Measurements from ENCODE around the gene GFOD1. TPM values are rescaled to one million over a fixed set of nuclear protein-coding genes. Genes with fewer than 3 reads are reported as not detected.
A peak's percentile ranks its signal among the peaks of the same experiment; 100 is the strongest.

Gene GFOD1
- total RNA-seq, 4 donors from 2014 or later = 18.3 to 49.1 (median 29.0) TPM

GRCh38 chr6:13528777-13529343, 41.5 kb upstream of the GFOD1 start:
- no peak overlapping the region for H3K27ac ChIP-seq
- H3K4me1 ChIP-seq = peaks cover 0 to 5% (median 0%) of the 10 kb centered on the region in 3 donors
- H3K9me3 ChIP-seq = no peaks in the 10 kb centered on the region
- H3K4me3 ChIP-seq = no peak overlapping the region
- WGBS, 2 donors (ENCODE audit: low coverage in 1 of 2) = 76 to 77% methylated on average over 4 to 7 of the region's 8 CpGs
- TF ChIP-seq EP300 (IDR thresholded peaks at IDR 0.05) (no peak), POLR2A (IDR thresholded peaks at IDR 0.05) (no peak), POLR2AphosphoS5 (IDR thresholded peaks at IDR 0.05) (no peak), CTCF (IDR thresholded peaks at IDR 0.05) (no peak)
- H3K27me3 ChIP-seq = no peaks in the 10 kb centered on the region
- H3K36me3 ChIP-seq = no peaks in the 10 kb centered on the region
- no peak for ATAC-seq

- ATAC-seq = no peak
- WGBS, 2 donors (ENCODE audit: low coverage in 1 of 2) = 25 to 41% methylated on average over 3 of the region's 3 CpGs
- TF ChIP-seq CTCF (IDR thresholded peaks at IDR 0.05) = peak in 3 of 4 experiments; percentile 12 to 30 (median 23)
- no peak for TF ChIP-seq POLR2AphosphoS5 (IDR thresholded peaks at IDR 0.05)
Observed at GRCh38 chr6:13528232-13528631, 40.8 kb upstream of the GFOD1 start.

GRCh38 chr6:13527671-13528056, 40.3 kb upstream of the GFOD1 start:
- Histone ChIP-seq H3K27ac (peak overlapping the region in 1 of 4 donors; percentile 68), H3K9me3 (no peaks in the 10 kb centered on the region), H3K4me3 (no peak overlapping the region), H3K36me3 (no peaks in the 10 kb centered on the region), H3K27me3 (no peaks in the 10 kb centered on the region), H3K4me1 (peaks cover 0 to 5% (median 0%) of the 10 kb centered on the region in 3 donors)
- WGBS, 2 donors (ENCODE audit: low coverage in 1 of 2) = 82 to 92% methylated on average over 4 of the region's 4 CpGs
- no peak for ATAC-seq
- TF ChIP-seq POLR2A (IDR thresholded peaks at IDR 0.05) (no peak), CTCF (IDR thresholded peaks at IDR 0.05) (no peak), EP300 (IDR thresholded peaks at IDR 0.05) (no peak), POLR2AphosphoS5 (IDR thresholded peaks at IDR 0.05) (no peak)

More at GRCh38 chr6:13528232-13528631, 40.8 kb upstream of the GFOD1 start:
- Histone ChIP-seq H3K4me3 (no peak overlapping the region), H3K27ac (no peak overlapping the region), H3K36me3 (no peaks in the 10 kb centered on the region), H3K4me1 (peaks cover 0 to 5% (median 0%) of the 10 kb centered on the region in 3 donors), H3K27me3 (no peaks in the 10 kb centered on the region), H3K9me3 (no peaks in the 10 kb centered on the region)

GRCh38 chr6:13526727-13527670, 39.6 kb upstream of the GFOD1 start:
- Histone ChIP-seq H3K36me3 (no peaks in the 10 kb centered on the region), H3K9me3 (no peaks in the 10 kb centered on the region), H3K27me3 (no peaks in the 10 kb centered on the region), H3K27ac (peak overlapping the region in 3 of 4 donors; percentile 41 to 68 (median 45)), H3K4me3 (no peak overlapping the region), H3K4me1 (peaks cover 0 to 5% (median 0%) of the 10 kb centered on the region in 3 donors)
- peak; percentile 60 for ATAC-seq
- 70 to 87% methylated on average over 11 of the region's 17 CpGs for WGBS, 2 donors (ENCODE audit: low coverage in 1 of 2)
- no peak for TF ChIP-seq POLR2A (IDR thresholded peaks at IDR 0.05)
- peak; percentile 30 for TF ChIP-seq POLR2AphosphoS5 (IDR thresholded peaks at IDR 0.05)
- no peak for TF ChIP-seq CTCF (IDR thresholded peaks at IDR 0.05)

All from gastroesophageal sphincter (tissue), 4 donors.